ENCODE data around the gene C17orf114.

Gene C17orf114

DNA sequence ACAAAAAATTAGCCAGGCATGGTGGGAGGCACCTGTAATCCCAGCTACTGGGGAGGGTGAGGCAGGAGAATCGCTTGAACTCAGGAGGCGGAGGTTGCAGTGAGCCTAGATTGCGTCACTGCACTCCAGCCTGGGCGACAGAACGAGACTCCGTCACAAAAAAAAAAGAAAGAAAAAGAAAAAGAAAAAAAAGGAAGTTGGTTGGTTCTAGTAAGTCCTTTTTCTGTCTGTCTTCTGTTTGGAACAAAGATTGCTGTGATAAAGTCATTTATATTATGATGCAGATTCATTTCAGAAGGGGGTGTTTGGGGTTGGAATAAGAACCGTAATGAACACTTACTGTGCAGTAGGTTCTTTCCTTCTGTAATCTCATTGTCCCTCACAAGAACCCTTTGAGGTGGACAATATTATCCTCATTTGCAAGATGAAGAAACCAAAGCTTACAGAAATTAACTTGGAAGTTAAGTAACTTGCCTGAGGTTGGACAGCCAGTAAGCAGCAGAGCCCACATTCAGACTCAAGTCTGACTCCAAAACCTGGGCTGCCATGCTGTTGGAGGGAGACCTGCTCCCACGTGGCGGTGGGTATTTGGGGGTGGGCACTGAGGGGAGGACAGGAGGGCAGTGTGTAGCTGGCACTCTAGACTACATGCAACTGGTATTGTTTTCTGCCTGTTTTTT is 41.3 kb upstream of the C17orf114 start:
- TF ChIP-seq, protein P1, sequence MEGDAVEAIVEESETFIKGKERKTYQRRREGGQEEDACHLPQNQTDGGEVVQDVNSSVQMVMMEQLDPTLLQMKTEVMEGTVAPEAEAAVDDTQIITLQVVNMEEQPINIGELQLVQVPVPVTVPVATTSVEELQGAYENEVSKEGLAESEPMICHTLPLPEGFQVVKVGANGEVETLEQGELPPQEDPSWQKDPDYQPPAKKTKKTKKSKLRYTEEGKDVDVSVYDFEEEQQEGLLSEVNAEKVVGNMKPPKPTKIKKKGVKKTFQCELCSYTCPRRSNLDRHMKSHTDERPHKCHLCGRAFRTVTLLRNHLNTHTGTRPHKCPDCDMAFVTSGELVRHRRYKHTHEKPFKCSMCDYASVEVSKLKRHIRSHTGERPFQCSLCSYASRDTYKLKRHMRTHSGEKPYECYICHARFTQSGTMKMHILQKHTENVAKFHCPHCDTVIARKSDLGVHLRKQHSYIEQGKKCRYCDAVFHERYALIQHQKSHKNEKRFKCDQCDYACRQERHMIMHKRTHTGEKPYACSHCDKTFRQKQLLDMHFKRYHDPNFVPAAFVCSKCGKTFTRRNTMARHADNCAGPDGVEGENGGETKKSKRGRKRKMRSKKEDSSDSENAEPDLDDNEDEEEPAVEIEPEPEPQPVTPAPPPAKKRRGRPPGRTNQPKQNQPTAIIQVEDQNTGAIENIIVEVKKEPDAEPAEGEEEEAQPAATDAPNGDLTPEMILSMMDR (IDR thresholded peaks at IDR 0.05) = no peak
- DNase-seq (ENCODE audit: low spot score) (no peak), ATAC-seq (ENCODE audit: low FRiP score) (no peak)

DNA sequence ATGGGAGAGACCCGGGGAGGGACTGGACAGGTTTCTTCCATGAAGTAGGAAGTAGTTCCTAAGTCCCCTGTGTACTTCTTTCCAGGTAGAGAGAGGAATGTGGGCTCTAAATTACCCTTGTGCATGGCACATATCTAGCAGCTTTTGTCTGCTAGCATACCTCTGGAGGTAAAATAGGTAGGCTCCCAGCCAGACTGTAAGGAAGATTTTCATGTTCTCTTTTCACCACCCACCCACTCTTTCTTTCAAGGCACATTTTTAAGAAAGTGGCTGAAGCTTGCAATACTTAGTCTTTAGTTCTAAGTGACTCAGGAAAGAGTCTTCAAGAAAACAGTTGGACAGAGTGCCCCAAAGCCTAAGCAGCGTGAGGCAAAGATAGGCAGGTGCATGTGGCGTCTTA is 40.2 kb upstream of the C17orf114 start:
- TF ChIP-seq, protein P1 (IDR thresholded peaks at IDR 0.05) = no peak
- DNase-seq (ENCODE audit: low spot score) = no peak
- ATAC-seq (ENCODE audit: low FRiP score) = no peak

DNA sequence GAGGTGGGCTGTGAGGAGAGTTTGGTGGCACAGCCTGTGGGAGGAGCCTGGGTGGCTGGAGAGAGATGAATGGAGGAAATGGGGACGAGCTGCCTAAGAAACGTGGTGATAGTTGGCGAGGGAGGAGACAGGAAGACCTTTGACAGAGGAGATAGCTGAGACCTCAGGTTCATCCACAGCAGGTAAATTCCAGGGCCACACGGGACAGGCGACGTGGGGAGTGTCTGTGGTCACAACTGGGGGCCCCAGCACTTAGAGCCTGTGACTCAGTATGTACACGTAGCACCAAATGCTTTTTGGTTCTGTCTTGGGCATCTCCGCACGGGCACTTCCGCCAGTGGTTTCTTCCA is 38.7 kb upstream of the C17orf114 start:
- no peak for ATAC-seq (ENCODE audit: low FRiP score)
- DNase-seq (ENCODE audit: low spot score) = no peak
- TF ChIP-seq, protein P1 (IDR thresholded peaks at IDR 0.05) = no peak

DNA sequence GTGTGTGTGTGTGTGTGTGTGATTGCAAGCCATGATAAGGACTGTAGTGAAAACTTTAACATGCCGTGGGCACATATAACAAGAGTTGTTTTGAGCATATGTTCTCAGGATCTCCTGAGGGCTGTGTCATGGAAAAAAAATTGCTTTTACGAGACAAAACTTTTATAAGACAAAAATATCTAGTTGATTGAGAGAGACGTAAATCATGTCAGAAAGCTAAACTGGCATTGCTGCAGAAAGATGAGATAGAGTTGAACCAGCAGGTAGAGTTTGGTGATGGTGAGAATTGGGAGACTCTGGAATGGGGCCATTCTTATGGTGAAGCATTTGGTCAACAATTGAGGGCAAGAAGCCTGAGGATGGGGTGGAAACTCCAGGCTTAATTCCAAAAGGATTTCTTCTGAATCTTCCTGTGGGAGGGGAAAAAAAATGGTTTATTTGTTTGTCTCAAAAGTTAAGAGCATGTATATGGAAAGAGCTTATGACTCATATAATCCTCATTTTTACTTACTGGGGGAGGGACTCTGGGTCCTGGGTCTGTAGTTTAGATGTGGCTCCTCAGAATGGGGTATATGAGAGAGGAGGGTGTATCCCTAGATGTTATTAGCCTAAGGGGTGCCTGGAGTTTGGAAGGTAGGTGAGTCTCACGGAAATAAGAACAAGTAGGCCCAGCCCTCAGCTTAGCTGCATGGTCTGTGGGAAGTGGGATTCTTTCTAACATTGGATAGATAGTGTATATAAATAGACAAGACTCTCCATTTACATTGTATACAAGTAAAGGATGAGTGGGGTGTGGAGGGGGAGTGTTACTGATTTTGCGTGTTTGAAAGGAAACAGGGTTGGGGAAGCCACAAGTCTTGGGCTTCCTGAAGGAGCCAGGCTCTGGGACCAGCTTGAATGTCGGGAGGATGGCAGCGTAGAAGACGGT is 38.1 kb upstream of the C17orf114 start:
- ATAC-seq (ENCODE audit: low FRiP score) = no peak
- no peak for DNase-seq (ENCODE audit: low spot score)
- TF ChIP-seq, protein P1 (IDR thresholded peaks at IDR 0.05) = no peak

DNA sequence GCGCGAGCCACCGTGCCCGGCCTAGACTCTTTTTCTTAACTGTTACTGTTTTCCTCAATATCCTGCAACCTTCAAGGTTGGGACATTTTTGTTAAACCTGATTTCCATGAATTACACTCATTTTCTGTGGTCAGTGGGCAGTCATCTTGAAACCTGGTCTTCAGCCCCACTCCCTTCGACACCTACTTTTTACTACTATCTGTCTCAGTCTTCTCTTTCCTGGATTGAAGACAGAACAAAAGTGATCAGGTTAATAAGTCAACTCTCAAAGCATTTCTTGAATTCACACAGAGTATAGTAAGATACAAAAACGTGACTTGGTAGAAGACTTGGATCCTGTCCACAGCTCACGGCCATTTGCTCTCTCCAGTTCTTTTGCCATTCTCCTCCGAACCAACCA is 37.1 kb upstream of the C17orf114 start:
- TF ChIP-seq, protein P1 (IDR thresholded peaks at IDR 0.05) = no peak
- no peak for DNase-seq (ENCODE audit: low spot score)
- no peak for ATAC-seq (ENCODE audit: low FRiP score)

DNA sequence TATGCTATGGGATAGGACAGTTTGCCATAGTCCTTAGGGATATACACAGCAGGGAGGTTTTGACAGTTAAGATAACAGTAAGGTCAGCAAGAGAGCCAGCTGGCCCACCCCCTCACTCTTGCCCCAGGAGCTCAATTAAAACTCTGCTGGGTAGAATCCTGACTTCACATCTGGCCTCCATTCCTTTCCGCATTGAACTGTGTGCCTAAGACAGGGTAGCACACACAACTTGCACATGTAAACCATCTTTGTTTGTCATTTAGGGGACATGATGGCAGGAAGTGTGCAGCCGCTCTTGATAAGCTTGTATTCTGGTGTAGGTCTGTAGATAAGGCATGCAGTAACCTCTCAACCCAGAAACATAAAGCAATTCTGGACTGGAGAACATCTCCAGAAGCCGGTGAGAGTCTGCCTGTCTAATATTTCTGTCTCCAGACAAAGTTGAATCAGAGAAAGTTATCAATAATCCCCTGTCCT is 36.2 kb upstream of the C17orf114 start:
- DNase-seq (ENCODE audit: low spot score) (no peak), ATAC-seq (ENCODE audit: low FRiP score) (no peak)
- TF ChIP-seq, protein P1 (IDR thresholded peaks at IDR 0.05) = no peak

Measured in omental fat pad (tissue), 3 donors.